MM.1S (cell line): ENCODE data around the gene PIK3R6.

Experiments used
- DNase-seq: peaks from one replicate; pipeline ENCODE4 v3.0.0-alpha.2; 2015
- H2AFZ ChIP-seq: fragments of 300-600 bp; sonication (generic); 2 replicates; pipeline ENCODE4 v1.6.0; 2016; ENCODE audit warnings: antibody characterized with exemption, low read length
- H3F3A ChIP-seq: fragments of 300-600 bp; sonication (generic); 2 replicates; pipeline ENCODE4 v1.6.1; 2016; ENCODE audit warnings: mild to moderate bottlenecking, antibody characterized with exemption, low read length, moderate library complexity, mixed read lengths; ENCODE audit not compliant: insufficient read depth
- H3K27ac ChIP-seq: fragments of 300-600 bp; sonication (generic); 2 replicates; pipeline ENCODE4 v1.5.1; 2016; ENCODE audit warnings: mild to moderate bottlenecking, low read length
- H3K27me3 ChIP-seq: fragments of 300-600 bp; sonication (generic); replicated peaks from 2 replicates; pipeline ENCODE4 v1.6.0; 2016; ENCODE audit warnings: low read length; ENCODE audit not compliant: insufficient read depth
- H3K36me3 ChIP-seq: fragments of 300-600 bp; sonication (generic); replicated peaks from 2 replicates; pipeline ENCODE4 v1.6.1; 2016; ENCODE audit warnings: mild to moderate bottlenecking, low read length, mixed read lengths; ENCODE audit not compliant: insufficient read depth
- H3K4me1 ChIP-seq: fragments of 300-600 bp; sonication (generic); 2 replicates; pipeline ENCODE4 v1.6.1; 2016; ENCODE audit warnings: low read length, mixed read lengths
- H3K4me2 ChIP-seq: fragments of 300-600 bp; sonication (generic); 2 replicates; pipeline ENCODE4 v1.6.0; 2016; ENCODE audit warnings: low read depth, low read length
- H3K4me3 ChIP-seq: fragments of 300-600 bp; sonication (generic); 2 replicates; pipeline ENCODE4 v1.5.1; 2016; ENCODE audit warnings: low read length, mixed read lengths
- H3K79me2 ChIP-seq: fragments of 300-600 bp; sonication (generic); 2 replicates; pipeline ENCODE4 v1.6.1; 2016; ENCODE audit warnings: mixed run types, low read length, mixed read lengths
- H3K9ac ChIP-seq: fragments of 300-600 bp; sonication (generic); 2 replicates; pipeline ENCODE4 v1.6.1; 2016; ENCODE audit warnings: low read length, mixed read lengths
- H3K9me2 ChIP-seq: fragments of 300-600 bp; sonication (generic); replicated peaks from 2 replicates; pipeline ENCODE4 v1.6.1; 2016; ENCODE audit warnings: mild to moderate bottlenecking, low read length, mixed read lengths; ENCODE audit not compliant: insufficient read depth
- H3K9me3 ChIP-seq: fragments of 300-600 bp; sonication (generic); replicated peaks from 2 replicates; pipeline ENCODE4 v1.6.1; 2016; ENCODE audit warnings: mild to moderate bottlenecking, low read length, mixed read lengths; ENCODE audit not compliant: insufficient read depth
- H4K20me1 ChIP-seq: fragments of 300-600 bp; sonication (generic); 2 replicates; pipeline ENCODE4 v1.6.1; 2016; ENCODE audit warnings: mild to moderate bottlenecking, low read length, moderate library complexity, mixed read lengths; ENCODE audit not compliant: insufficient read depth
- EZH2 ChIP-seq: fragments of 300-600 bp; sonication (generic); optimal IDR thresholded peaks from 2 replicates; pipeline ENCODE3; 2017; ENCODE audit warnings: low read depth, mild to moderate bottlenecking, antibody characterized with exemption, low read length, mixed read lengths
- EZH2phosphoT487 ChIP-seq: fragments of 300-600 bp; sonication (generic); IDR thresholded peaks from 2 replicates; pipeline ENCODE4 v1.6.1; 2018; ENCODE audit warnings: antibody characterized with exemption, low read length
- TF ChIP-seq, protein P1 (sequence below): fragments of 300-600 bp; sonication (generic); IDR thresholded peaks from 2 replicates; pipeline ENCODE4 v1.5.1; 2016; ENCODE audit warnings: antibody characterized with exemption, low read length, mixed read lengths

Gene PIK3R6

DNA sequence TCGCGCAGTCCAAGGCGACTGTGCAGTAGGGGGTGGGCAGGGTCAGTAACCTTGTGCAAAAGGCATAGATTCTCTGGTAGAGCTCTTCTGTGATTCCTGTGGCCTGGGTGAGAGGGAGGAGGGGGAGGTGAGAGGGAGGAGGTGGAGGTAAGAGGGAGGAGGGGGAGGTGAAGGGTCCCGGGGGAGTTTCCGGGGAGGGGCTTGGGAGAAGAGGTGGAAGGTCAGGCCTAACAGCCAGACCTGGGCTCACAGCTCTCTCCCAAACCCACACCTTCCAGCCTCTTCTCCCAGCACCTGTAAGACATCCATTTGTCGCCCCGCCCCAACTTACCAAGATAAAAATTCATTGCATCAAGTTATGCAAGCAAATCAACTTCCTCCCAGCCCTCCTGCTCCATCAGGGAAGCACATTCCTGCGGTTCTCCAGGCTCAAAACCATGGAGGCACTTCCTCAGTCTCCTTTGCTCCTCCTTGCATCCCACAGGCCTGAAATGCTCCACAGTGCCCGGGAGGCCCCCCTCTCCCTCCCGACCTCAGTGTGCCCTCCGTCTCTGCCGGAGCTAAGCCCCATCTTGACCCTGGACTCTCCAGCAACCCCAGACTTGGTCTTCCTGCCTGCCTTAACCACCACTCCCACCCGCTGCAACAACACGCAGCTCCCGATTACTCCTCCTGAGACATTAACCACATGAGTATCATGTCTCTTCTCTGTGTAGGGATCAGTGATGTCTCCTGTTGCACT lies 30.5 kb downstream of the PIK3R6 start:
- DNase-seq: no peak
- Histone ChIP-seq H3K27me3 (peaks cover 36% of the 10 kb centered on the region), H2AFZ (no peak overlapping the region), H3K4me2 (no peak overlapping the region), H3K4me1 (no peaks in the 10 kb centered on the region), H3F3A (no peaks in the 10 kb centered on the region), H3K9me2 (no peaks in the 10 kb centered on the region), H4K20me1 (no peaks in the 10 kb centered on the region), H3K79me2 (no peaks in the 10 kb centered on the region), H3K27ac (no peak overlapping the region), H3K9ac (no peak overlapping the region), H3K9me3 (no peaks in the 10 kb centered on the region), H3K4me3 (no peak overlapping the region), H3K36me3 (no peaks in the 10 kb centered on the region)
- TF ChIP-seq, protein P1, sequence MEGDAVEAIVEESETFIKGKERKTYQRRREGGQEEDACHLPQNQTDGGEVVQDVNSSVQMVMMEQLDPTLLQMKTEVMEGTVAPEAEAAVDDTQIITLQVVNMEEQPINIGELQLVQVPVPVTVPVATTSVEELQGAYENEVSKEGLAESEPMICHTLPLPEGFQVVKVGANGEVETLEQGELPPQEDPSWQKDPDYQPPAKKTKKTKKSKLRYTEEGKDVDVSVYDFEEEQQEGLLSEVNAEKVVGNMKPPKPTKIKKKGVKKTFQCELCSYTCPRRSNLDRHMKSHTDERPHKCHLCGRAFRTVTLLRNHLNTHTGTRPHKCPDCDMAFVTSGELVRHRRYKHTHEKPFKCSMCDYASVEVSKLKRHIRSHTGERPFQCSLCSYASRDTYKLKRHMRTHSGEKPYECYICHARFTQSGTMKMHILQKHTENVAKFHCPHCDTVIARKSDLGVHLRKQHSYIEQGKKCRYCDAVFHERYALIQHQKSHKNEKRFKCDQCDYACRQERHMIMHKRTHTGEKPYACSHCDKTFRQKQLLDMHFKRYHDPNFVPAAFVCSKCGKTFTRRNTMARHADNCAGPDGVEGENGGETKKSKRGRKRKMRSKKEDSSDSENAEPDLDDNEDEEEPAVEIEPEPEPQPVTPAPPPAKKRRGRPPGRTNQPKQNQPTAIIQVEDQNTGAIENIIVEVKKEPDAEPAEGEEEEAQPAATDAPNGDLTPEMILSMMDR: no peak
- no peak for TF ChIP-seq EZH2
- TF ChIP-seq EZH2phosphoT487: no peak

DNA sequence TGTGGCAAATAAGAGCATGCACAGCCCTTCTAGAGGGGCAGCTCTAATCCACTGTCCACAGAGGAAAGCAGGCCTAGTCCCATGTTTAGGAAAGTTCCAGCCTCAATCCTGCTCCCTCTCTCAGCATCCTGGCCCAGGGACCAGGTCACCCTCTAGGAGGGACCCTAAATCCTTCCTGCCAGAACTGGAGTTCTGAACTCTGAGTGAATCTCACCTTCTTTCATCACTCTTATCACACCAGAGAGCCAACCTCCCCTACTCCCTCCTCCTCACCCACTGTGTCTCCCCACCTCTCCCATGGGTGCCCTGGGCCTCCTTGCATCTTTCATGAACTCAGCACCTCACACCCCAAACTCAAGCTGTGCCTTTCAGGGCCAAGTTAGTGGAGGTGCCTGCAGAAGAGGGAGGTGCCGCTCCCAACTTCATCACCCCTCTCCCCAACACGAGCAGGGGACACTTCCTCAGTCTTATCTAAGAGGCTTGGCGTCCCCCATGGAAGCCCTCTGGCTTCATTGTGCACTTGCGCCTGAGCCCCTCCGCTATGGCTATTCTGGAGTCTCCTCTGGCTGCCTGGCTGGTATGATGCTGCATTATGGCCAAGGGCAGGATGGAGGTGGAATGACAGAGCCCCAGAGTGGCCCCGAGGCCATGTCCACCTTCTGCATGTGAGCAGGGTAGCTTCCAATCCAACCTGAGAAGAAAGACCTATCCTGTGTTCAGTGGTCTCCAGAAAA lies 31.7 kb downstream of the PIK3R6 start:
- H3K4me1 ChIP-seq: no peaks in the 10 kb centered on the region
- no peak for DNase-seq
- H2AFZ ChIP-seq: no peak overlapping the region
- H3K9me2 ChIP-seq: no peaks in the 10 kb centered on the region
- H3K27me3 ChIP-seq: peaks cover 36% of the 10 kb centered on the region
- H3K9ac ChIP-seq: no peak overlapping the region
- no peaks in the 10 kb centered on the region for H3K36me3 ChIP-seq
- H3K27ac ChIP-seq: no peak overlapping the region
- no peak overlapping the region for H3K4me3 ChIP-seq
- H3K9me3 ChIP-seq: no peaks in the 10 kb centered on the region
- no peaks in the 10 kb centered on the region for H3F3A ChIP-seq
- H3K4me2 ChIP-seq: no peak overlapping the region
- H3K79me2 ChIP-seq: no peaks in the 10 kb centered on the region
- H4K20me1 ChIP-seq: no peaks in the 10 kb centered on the region
- TF ChIP-seq, protein P1: no peak
- TF ChIP-seq EZH2phosphoT487: no peak
- no peak for TF ChIP-seq EZH2

DNA sequence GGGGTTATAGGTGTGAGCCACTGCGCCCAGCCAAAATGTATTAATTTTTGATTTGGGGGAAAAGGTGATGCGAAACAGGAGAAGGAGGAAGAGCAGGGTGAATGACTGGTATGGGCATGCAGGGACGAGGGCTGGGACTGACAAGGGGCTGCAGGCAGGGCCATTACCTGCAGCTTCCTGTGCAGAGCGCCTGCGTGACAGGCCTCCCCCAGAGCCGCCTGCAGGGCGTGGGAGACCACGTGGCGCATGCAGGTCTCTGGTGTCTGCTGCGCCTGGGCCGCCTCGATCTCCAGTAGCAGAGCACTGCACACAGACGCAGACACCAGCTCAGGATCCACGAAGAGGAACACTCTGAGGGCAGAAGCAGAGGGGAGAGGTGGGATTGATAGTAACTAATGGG lies 32.4 kb downstream of the PIK3R6 start:
- no peaks in the 10 kb centered on the region for H3K36me3 ChIP-seq
- no peaks in the 10 kb centered on the region for H3K79me2 ChIP-seq
- no peaks in the 10 kb centered on the region for H3K9me2 ChIP-seq

More for the DNA sequence above, 32.4 kb downstream of the PIK3R6 start:
- H3K9me3 ChIP-seq: no peaks in the 10 kb centered on the region
- H4K20me1 ChIP-seq: no peaks in the 10 kb centered on the region
- DNase-seq: no peak
- H3K9ac ChIP-seq: no peak overlapping the region
- H3K27ac ChIP-seq: no peak overlapping the region
- H3K4me2 ChIP-seq: no peak overlapping the region
- TF ChIP-seq EZH2phosphoT487: no peak
- TF ChIP-seq, protein P1: no peak
- no peak for TF ChIP-seq EZH2
- H3F3A ChIP-seq: no peaks in the 10 kb centered on the region
- no peaks in the 10 kb centered on the region for H3K4me1 ChIP-seq
- no peak overlapping the region for H2AFZ ChIP-seq
- H3K4me3 ChIP-seq: no peak overlapping the region
- H3K27me3 ChIP-seq: peaks cover 36% of the 10 kb centered on the region
